ENCODE results near the gene LPAR5. TPM values are rescaled to one million over a fixed set of nuclear protein-coding genes. Genes with fewer than 3 reads are reported as not detected.
"Not testable (repeated sequence)": the region's sequence is repeated elsewhere in the genome, so short reads cannot be mapped to it uniquely, and the experiment has no call there.

Gene LPAR5
- total RNA-seq, 1 donor from 2014 or later: 2.6 TPM

DNA sequence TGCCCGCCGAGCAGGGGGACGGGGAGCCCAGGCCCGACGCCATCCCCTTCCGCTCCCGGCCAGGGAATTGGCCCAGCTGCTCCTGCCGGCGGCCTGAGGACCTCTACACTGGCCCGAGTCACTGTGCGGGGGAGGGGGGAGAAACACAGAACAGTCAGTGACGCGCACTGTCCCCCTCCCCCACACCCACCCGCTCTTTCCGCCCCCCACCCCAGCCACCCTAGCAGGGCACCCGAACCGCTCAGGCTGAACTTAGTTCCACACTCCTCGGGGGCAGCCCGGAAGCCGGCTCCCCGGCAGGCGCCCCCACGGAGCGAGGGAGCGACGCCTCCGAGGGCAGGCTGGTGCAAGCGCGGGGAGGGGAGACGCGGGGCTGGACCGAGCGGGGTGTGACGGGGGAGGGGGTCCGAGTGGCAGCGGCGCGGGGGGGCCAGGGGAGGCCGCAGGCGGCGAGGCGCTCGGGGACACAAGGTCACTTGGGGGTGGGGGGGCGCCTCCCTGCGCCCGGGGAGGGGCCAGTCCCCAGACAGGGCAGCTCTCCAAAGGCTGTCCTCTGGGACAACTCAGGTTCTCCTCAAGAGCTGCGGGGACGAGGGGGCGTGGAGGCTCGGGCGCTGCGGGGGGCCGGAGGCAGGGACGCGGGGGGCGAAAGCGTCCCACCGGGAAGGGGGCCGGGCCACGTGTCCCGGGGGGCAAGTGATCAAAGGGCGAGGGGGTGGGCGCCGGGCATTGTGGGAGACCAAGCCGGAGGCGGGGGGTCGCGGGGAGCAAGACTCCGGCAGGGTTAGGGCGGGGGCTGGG lies 29.2 kb downstream of the LPAR5 start:
- DNase-seq: peak; percentile 66

DNA sequence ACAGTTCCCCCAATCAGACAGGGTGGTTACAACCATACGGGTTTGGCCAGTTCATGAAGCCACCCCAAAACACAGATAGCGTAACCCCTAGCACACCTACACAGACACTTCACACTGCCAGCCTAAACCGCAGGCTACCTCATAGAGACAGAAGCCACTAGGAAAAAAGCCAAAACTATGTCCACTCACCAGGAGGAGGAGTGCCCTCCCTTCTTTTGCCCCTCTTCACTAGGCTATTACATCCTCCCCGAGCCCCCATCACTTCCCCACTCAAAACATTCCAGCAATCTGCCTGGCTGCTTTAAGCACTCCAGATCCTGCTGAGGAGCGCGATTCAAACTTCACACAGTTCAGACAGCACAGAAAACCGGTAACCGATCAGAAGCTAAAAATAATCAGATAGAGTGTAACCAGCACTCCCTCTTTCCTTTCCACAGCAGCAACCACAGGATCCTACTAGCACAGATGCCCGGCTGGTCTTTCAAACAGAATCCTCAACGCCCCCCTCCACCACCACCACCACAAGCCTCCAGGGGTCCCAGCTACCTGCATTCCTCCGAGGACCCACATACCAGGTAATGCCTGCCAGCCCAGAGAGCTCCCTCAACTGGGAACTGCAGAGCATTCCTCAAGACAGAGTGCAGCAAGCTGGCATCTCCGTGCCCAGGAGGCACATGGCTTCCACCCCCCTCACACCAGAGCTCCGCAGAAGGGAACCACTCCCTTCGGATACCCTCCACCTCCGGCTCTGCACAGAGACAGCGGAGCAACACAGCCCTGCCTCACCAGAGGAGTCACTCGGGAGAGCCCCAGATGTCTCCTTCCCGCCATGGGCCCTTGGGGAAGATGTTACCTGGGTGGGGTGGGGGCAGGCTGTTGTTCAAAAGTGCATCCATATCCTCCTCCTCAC lies 30.1 kb downstream of the LPAR5 start:
- DNase-seq: peak; percentile 42

DNA sequence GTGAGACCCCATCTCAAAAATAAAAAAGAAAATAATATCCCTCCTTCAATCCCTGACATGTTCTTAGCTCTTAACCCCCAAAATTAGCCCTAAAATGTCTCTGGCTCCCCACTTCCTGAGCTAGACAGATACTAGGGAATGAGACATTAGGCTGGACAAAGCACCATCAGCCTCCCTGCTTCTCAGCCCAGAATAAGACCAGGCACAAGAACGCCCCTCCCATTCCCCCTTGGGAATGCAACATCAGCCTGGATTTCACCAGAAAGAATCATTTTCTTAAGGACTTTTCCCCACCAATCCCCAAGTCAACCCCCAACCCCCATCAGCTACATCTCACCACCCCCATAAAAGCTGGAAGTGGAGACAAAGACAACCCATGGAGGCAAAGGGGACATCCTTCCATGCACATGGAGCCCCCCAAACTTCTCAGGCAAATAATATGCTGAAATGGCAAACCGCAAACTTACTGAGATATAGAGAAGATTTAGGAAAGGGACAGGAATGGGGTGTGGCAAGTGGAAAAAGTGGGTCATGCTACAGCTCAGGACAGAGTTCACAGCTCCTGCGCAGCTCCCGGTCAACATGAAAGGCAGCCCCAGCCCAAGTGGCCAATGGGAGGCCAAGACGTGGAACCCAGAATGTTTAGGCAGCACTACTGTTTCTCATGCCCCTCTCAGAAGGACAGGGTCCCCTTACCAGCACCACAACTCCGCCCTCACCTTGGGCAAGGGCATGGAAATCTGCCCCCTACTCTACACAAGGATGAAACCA lies 31.3 kb downstream of the LPAR5 start:
- no peak for DNase-seq

DNA sequence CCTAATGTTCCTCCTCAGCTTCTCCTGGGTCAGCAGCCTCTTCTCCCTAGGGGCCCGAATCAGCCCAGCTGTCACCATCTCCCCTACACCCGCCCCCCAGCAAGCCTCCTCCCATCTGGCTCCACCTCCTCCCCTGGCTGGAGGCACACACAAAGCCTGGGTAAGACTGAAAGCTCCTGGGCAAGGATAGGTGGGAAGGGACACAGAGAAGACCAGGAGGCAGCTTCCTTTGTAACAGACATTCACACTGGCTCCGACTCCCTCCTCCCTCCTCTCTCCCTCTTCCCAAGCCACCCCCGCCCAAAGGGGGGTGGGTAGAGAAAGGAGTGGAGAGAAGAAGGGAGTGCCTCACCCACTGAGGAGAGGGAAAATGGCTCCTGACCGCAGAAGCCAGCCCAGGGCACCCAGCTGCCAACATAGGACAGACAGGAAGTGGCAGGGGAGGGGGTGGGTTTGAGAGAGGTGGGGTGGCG lies 32.6 kb downstream of the LPAR5 start:
- peak; percentile 81 for DNase-seq

DNA sequence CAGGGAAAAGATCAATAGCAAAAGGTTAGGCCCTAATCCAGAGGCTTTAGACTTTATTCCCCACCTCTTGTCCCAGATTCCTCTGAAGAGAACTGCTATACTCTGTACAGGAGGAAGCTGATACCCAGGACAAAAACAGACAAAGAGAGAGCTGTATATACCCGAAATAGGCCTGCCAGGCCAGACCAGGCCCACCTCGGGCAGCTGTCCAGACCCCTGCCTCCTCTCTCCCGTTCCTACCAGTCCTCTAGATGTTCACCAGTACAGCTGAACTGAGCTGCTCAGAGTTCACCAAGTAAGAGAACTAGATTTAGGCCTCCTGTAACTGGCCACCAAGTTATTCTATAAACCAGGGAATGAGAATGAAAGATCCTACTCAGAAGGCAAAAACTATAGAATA lies 33.2 kb downstream of the LPAR5 start:
- DNase-seq: peak; percentile 41

DNA sequence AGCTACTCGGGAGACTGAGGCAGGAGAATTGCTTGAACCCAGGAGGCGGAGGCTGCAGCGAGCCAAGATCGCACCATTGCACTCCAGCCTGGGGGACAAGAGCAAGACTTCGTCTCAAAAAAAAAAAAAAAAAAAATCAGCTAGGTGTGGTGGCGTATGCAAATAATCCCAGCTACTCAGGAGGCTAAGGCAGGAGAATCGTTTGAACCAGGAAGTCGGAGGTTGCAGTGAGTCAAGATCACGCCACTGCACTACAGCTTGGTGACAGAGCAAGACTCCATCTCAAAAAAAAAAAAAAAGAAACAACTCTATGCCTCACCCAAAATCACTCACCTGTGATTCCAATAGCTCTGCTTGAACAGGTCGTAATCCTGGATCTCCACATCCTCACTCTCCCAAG lies 40.1 kb downstream of the LPAR5 start:
- DNase-seq: not testable (repeated sequence)

DNA sequence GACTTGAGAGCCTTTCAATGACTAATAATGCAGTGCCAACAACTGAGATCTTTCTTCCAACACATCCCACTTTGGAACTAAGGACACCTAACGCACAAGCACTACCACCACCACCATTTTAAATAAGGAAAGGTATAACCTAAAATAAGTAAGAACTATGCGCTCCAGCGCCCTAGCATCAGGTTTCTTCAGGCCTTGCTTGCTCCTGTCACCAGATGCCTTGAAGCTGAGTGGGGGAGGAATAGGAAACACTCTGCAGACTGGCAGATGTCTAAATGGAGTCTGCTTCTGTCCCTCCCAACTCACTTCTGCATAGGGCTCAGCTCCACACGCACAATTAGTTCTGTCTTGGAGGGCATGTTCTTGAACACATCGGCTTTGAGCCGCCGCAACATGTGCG lies 43.7 kb downstream of the LPAR5 start:
- no peak for DNase-seq

DNA sequence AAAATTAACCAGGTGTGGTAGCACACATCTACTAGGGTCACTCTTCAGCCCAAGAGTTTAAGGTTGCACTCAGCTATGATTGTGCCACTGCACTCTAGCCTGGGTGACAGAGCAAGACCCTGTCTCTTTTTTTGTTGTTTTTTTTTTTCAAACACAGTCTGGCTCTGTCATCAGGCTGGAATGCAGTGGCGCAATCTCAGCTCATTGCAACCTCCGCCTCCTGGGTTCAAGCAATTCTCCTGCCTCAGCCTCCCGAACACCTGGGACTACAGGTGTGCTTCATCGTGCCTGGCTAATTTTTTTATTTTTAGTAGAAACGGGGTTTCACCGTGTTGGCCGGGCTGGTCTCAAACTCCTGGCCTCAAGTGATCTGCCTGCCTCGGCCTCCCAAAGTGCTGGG lies 49.2 kb downstream of the LPAR5 start:
- DNase-seq: not testable (repeated sequence)

DNA sequence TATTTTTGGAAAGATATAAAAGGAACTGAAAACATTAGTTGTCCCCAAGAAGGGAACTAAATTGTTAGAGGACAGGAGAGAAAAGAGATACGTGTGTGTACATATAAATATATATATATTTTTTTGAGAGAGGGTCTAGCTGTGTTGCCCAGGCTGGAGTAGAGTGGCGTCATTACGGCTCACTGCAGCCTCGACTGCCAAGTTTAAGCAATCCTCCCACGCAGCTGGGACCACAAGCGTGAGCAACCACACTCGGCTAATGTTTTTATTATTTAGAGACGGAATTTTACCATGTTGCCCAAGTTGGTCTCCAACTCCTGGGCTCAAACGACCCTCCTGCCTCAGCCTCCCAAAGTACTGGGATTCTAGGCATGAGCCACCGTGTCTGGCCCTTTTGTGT lies 51.5 kb downstream of the LPAR5 start:
- DNase-seq: no peak

DNA sequence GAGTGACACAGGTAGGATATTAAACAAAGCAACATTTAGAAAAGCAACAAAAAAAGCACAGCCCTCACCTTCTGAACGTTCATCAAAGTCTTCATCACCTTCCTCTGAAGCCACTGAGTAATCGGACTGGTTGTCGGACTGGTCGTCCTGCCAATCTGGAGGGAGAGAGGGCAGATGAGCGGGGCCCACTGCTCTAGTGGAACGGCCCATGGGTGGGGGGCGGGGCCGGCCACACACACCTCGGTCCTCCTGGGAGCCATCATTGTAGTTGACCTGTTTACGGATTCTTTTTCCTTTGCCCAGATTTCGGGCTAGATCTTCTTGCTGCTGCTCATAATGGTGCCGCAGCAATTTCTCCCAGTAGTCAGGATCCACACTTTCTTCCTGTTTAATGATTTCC lies 52.8 kb downstream of the LPAR5 start:
- DNase-seq: no peak

DNA sequence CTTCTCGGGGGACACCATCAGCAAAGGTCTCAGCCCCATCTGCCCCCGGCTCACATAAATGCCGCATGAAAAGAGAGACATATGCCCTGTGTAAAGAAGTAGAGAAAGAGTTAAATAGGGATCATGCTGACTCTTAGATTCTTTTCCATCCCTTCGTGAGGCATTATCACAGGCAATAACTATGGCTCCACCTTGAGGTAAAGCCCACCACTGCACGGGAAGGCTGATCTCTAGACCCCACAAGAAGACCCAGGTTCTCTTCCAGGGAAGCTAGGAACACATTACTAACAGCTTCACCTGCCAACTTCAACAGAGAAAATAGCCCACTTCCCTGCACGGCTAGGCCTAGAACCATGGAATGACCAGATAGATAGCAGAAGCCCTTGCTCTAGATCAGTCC lies 53.6 kb downstream of the LPAR5 start:
- no peak for DNase-seq

DNA sequence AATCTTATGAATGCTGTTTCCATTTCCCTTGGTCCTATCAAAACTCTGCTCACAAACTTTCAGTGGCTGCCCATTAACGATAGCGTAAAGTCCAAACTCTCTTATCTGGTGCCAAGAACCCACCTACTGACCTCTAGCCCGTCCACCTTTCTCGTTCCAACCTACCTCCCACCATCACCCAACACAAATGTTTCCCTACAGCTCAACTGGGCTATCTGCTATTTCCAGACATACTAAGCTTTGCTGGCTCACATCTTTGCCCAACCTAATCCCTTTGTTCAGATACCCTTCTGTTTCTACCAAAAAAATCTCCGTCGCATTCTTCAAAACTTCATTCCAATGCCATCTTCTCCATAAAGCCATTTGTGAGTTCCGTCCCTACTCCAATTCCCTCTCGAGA lies 60.1 kb downstream of the LPAR5 start:
- no peak for DNase-seq

DNA sequence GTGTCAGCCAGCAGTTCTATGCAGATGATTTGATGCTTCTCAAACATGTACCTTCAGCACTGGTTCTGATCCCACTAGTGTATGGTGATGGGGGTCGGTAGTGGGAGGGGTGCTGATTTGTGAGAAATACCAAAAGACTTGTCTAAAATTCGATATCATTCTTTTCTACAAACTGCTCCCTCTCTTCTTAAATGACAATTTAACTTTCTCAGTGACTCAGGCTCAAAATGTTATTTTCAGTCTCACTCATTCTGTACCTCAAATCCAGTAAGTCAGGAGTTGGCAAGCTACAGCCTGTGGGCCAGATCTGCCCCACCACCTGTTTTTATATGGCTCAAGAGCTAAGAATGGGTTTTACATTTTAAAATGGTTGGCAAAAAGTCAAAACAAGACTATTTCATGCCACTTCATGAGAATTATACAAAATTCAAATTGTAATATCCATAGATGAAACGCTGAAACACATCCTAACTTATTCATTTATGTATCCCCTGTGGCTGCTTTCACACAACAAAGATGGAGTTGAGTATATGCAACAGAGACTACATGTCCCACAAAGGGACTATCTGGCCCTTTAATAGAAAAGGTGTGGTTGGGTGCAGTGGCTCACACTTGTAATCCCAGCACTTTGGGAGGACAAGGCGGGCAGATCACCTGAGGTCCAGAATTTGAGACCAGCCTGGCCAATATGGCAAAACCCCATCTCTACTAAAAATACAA lies 61.0 kb downstream of the LPAR5 start:
- peak; percentile 67 for DNase-seq

DNA sequence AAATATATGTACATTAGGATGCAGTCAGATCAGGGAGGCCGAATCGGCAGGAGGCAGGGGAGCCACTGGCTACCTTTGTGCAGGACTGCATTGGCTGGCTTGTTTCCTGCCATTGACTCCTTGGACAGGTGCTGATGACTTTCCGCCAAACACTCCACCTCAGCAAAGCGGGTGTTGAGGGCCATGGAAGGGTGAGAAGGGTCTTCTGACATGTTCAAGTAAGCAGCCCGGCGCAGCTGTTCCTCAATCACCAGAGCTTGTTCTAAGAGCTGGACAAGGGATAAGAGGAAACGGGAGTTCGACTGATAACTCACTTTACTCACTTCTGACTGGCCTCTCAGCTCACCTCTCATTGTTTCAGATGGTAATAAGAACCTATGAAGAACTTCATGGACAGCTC lies 62.8 kb downstream of the LPAR5 start:
- DNase-seq: peak; percentile 75

DNA sequence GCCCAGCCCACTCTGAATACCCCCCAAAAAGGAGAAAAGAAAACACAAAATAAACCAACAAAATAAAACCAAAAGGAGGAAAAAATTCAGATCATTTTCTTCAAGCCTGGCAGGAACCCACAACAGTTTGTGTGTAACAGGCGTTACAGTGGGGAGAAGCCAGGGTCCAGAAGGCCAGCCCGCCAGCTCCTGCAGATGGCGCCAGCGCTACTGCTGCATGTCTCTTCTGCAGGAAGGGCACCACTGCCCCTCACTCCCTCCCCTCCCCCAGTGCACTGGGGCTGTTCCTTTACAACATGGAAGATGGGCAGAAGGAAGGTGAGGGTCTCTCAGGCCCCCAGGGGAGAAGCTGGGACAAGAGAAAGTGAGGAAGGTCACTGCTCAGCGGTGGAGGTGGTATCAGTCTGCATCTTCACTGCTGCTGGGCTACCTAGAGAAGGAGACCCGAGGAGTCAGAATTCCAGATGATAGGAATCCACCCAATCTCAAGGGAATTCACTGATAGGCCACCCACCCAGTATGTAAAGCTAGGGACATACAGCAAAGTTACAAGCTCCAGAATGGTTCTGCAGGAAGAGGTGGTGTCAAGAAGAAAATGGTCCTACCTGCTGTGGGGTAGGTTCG lies 65.4 kb downstream of the LPAR5 start:
- peak; percentile 55 for DNase-seq

DNA sequence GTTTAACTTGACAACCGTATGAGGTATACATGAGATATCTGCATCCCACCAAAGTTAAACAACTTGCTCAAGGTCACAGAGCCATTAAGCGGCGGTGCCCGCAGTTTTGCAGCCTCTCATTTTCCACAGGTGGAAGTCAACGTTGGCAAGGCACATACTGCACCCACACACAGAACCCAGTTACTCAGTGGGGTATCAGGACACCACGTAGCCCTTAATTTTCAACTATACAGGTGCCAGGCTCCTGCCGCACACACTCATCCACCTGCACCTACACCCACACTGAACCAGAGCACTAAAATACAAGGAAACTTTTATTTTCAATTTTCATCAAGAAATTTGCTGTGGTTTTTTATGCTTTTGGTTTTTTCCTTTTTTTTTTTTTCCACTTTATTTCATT lies 66.0 kb downstream of the LPAR5 start:
- no peak for DNase-seq

DNA sequence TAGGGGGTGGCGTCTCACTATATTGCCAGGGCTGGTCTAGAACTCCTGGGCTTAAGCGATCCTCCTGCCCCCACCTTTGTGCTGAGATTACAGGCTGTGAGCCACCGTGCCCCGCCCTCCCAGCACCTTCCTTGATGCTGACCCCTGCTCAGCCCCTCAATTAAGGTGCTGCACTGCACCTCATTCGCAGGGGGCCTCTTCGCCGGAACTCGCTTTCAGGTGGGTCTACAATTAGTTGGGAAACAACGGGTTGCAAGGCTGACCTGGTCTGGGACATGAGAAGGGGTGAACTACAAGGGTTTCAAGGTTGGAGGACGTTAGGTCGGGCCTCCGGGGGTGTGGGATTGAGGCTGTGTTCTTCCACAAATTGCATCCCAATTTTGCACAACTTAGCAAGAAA lies 66.4 kb downstream of the LPAR5 start:
- no peak for DNase-seq

Measured in tongue (tissue), 2 donors.